Keratinocyte (primary cell): ENCODE data around the gene GRAMD4. TPM values are rescaled to one million over a fixed set of nuclear protein-coding genes. Genes with fewer than 3 reads are reported as not detected.

Source experiments
- DNase-seq: peaks from one replicate; pipeline ENCODE4 v3.0.0-alpha.2; 2011; ENCODE audit warnings: low read depth, missing footprints, low spot score
- FAIRE-seq: peaks from 2 replicates; lab custom pipeline; 2011; peaks lifted over from hg19 to GRCh38; lab: Jason Lieb, UNC
- H2AFZ ChIP-seq: 2 replicates; pipeline ENCODE4 v1.6.0; 2012; ENCODE audit warnings: low read length, control low read depth, inconsistent platforms; ENCODE audit not compliant: control insufficient read depth
- H3K27ac ChIP-seq: 2 replicates; pipeline ENCODE4 v1.5.1; 2011; ENCODE audit warnings: low read length; ENCODE audit not compliant: control insufficient read depth, insufficient read depth
- H3K27me3 ChIP-seq: 3 replicates; pipeline ENCODE4 v1.6.0; 2011; ENCODE audit warnings: low read length; ENCODE audit not compliant: control insufficient read depth, insufficient read depth; ENCODE audit errors: extremely low read depth
- H3K36me3 ChIP-seq, 2 experiments: 2 replicates in 1 of 2; 3 replicates in 1 of 2; pipeline ENCODE4 v1.5.1; 2011; ENCODE audit warnings: low read length in 2 of 2, mild to moderate bottlenecking in 1 of 2; ENCODE audit not compliant: control insufficient read depth in 2 of 2, insufficient read depth in 2 of 2; ENCODE audit errors: extremely low read depth in 1 of 2
- H3K4me1 ChIP-seq: 3 replicates; pipeline ENCODE4 v1.5.1; 2011; ENCODE audit warnings: low read length; ENCODE audit not compliant: control insufficient read depth, insufficient read depth; ENCODE audit errors: extremely low read depth
- H3K4me2 ChIP-seq: 3 replicates; pipeline ENCODE4 v1.6.0; 2011; ENCODE audit warnings: low read depth, low read length; ENCODE audit not compliant: control insufficient read depth, insufficient read depth; ENCODE audit errors: extremely low read depth
- H3K4me3 ChIP-seq, 3 experiments: fragments of 200-600 bp in 1 of 3; sonication (generic) in 1 of 3; 2 replicates in 2 of 3; 3 replicates in 1 of 3; pipeline ENCODE4 v1.5.1; 2011 to 2016; ENCODE audit warnings: low read length in 3 of 3, mild to moderate bottlenecking in 3 of 3, control low read depth in 2 of 3, inconsistent platforms in 1 of 3, low read depth in 1 of 3, mixed read lengths in 1 of 3, mixed run types in 1 of 3, moderate library complexity in 1 of 3; ENCODE audit not compliant: control insufficient read depth in 2 of 3, insufficient read depth in 2 of 3; ENCODE audit errors: extremely low read depth in 1 of 3
- H3K79me2 ChIP-seq: 2 replicates; pipeline ENCODE4 v1.6.0; 2012; ENCODE audit warnings: low read length; ENCODE audit not compliant: control insufficient read depth, insufficient read depth
- H3K9ac ChIP-seq: 3 replicates; pipeline ENCODE4 v1.6.0; 2011; ENCODE audit warnings: low read length; ENCODE audit not compliant: control insufficient read depth, insufficient read depth; ENCODE audit errors: extremely low read depth
- H3K9me1 ChIP-seq: 3 replicates; pipeline ENCODE4 v1.6.0; 2011; ENCODE audit warnings: low read length; ENCODE audit not compliant: control insufficient read depth, insufficient read depth; ENCODE audit errors: extremely low read depth
- H3K9me3 ChIP-seq: 2 replicates; pipeline ENCODE4 v1.5.1; 2012; ENCODE audit warnings: low read depth, low read length; ENCODE audit not compliant: control insufficient read depth
- H4K20me1 ChIP-seq: 3 replicates; pipeline ENCODE4 v1.6.0; 2011; ENCODE audit warnings: low read length; ENCODE audit not compliant: control insufficient read depth, insufficient read depth; ENCODE audit errors: extremely low read depth
- CTCF ChIP-seq, 3 experiments: IDR thresholded peaks in 1 of 3; conservative IDR thresholded peaks in 1 of 3; optimal IDR thresholded peaks in 1 of 3; 2 replicates in 2 of 3; 3 replicates in 1 of 3; pipeline versions ENCODE3 to v1.5.1; 2011; ENCODE audit warnings: low read length in 3 of 3, mild to moderate bottlenecking in 3 of 3, moderate library complexity in 2 of 3, control low read depth in 1 of 3, inconsistent platforms in 1 of 3; ENCODE audit not compliant: insufficient read depth in 2 of 3; ENCODE audit errors: extremely low read depth in 1 of 3
- EZH2 ChIP-seq: IDR thresholded peaks from one replicate; pipeline ENCODE4 v1.6.1; 2012; ENCODE audit warnings: inconsistent platforms, mild to moderate bottlenecking, low read length, moderate library complexity
- dilution Hi-C: fragments of 300-500 bp; cut with MboI; formaldehyde crosslinking; loops from one replicate; pipeline ENCODE4 v1.7.0; 2020; ENCODE audit warnings: low sequenced_read_pairs; ENCODE audit not compliant: extremely low pct_ligation_motif_present
- polyA plus RNA-seq, 5 experiments: library from polyadenylated mRNA; depleted of rRNA in 3 of 5; stranded (reverse) in 3 of 5; stranded (forward) in 1 of 5; unstranded in 1 of 5; fragments of >200 nt; gene quantifications; 1 replicate in 1 of 5; 2 replicates in 3 of 5; 3 replicates in 1 of 5; pipeline versions ENCODE4 v1.2.1 to v1.2.3, GENCODE V29; 2011 to 2012; ENCODE audit warnings: missing spikeins in 2 of 5, low read depth in 1 of 5, low replicate concordance in 1 of 5

GRAMD4 gene
- polyA plus RNA-seq, 1 donor (not counting 4 experiments of a cell fraction or from before 2014, with no cell fraction given) = 17.3 TPM

- Histone ChIP-seq H3K4me1 (peaks cover 5% of the 10 kb centered on the region), H3K9me1 (no peaks in the 10 kb centered on the region), H3K9me3 (no peaks in the 10 kb centered on the region), H3K9ac (no peak overlapping the region), H3K4me3 (no peak overlapping the region), H3K36me3 (no peaks in the 10 kb centered on the region), H3K4me2 (no peak overlapping the region), H3K27ac (no peak overlapping the region), H3K79me2 (peaks cover 3% of the 10 kb centered on the region), H3K27me3 (peaks cover 3% of the 10 kb centered on the region), H2AFZ (no peak overlapping the region), H4K20me1 (peaks cover 3% of the 10 kb centered on the region)
- dilution Hi-C loops = no loop called here
- DNase-seq (no peak), FAIRE-seq (no peak)
- no peak for TF ChIP-seq CTCF (optimal IDR thresholded peaks at IDR 0.05 in 1 of 3, IDR thresholded peaks at IDR 0.05 in 1 of 3, conservative IDR thresholded peaks at IDR 0.05 in 1 of 3; ENCODE audit: extremely low read depth in 1 of 3, insufficient read depth in 2 of 3, low read length in 3 of 3)
Observed at GRCh38 chr22:46591930-46592329, 28.3 kb upstream of the GRAMD4 start.

- H2AFZ ChIP-seq = no peak overlapping the region
- H3K36me3 ChIP-seq = no peaks in the 10 kb centered on the region
- H3K4me1 ChIP-seq = peaks cover 5% of the 10 kb centered on the region
- H3K9me1 ChIP-seq = no peaks in the 10 kb centered on the region
- peaks cover 3% of the 10 kb centered on the region for H3K27me3 ChIP-seq
- H3K9ac ChIP-seq = no peak overlapping the region
- dilution Hi-C loops = no loop called here
- H3K27ac ChIP-seq = no peak overlapping the region
- DNase-seq (no peak), FAIRE-seq (no peak)
- H3K9me3 ChIP-seq = no peaks in the 10 kb centered on the region
- no peaks in the 10 kb centered on the region for H4K20me1 ChIP-seq
- TF ChIP-seq CTCF (optimal IDR thresholded peaks at IDR 0.05 in 1 of 3, IDR thresholded peaks at IDR 0.05 in 1 of 3, conservative IDR thresholded peaks at IDR 0.05 in 1 of 3; ENCODE audit: extremely low read depth in 1 of 3, insufficient read depth in 2 of 3, low read length in 3 of 3) (no peak), EZH2 (no peak)
- no peak overlapping the region for H3K4me2 ChIP-seq
- peaks cover 2% of the 10 kb centered on the region for H3K79me2 ChIP-seq
- no peak overlapping the region for H3K4me3 ChIP-seq
Observed at GRCh38 chr22:46592390-46592872, 27.8 kb upstream of the GRAMD4 start.
